SK-N-DZ (cell line): Measurements from ENCODE around the gene NIN.

Experiments used
- DNase-seq: peaks from one replicate; pipeline ENCODE4 v3.0.0-alpha.2; 2015; ENCODE audit warnings: low spot score

The NIN gene

DNA sequence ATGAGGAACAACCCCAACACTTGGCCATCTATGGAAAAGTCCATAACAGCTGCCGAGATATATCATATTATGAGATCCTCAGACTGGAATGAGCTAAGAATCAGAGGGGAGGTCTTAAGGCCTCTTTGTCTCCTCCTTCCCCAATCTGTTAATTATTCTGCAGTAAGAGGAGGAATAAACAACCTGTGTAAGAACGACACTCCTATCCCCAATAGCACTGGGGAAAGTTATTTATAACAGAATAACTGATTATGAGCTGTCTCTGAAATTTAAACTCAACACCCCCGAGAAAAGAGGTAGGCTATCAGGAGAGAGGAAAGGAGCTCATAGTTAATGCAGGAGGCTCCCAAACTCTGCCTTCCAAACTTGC, 68.0 kb downstream of the NIN start:
- no peak for DNase-seq

DNA sequence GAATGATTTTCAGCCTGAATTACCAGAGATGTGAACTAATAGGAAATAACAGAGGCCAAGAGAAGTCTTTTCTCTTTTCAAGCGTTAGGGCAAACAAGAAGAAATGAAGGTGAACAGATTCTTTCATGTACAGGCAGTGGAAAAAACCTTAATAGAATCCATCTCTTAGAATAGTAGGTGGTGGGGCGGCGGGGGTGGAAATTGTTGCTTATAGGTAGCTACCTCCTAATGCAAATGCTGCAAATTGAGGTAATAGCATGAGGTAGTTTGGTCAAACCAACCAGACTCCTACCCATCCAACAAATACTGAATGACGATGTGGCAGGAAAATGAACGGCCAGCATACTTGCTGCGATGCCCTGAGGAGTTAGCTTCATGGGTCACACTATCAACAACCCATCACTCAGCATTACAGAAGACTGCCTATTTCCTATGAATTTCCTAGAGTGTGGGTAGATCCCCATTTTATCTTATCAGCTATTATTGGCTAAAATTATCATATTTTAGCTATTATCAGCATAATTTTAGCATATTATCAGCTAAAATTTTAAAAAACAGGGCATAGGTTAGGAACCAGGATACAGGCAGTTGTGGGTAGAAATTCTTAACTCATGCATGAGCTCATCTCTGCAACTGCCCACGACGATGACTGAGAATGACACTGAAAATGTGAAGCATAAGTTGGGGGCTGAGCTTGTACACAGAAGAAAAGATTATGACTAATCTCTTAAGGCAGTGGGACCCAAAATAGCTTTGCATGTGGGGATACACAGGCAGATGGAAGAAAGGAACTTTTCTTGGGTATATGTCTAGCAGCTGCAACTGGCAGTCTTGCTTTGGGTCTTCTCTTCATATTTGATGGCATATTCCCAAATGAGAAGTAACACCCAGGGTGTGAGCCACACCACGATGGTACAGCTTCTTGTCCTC, 68.7 kb downstream of the NIN start:
- DNase-seq, result no peak

DNA sequence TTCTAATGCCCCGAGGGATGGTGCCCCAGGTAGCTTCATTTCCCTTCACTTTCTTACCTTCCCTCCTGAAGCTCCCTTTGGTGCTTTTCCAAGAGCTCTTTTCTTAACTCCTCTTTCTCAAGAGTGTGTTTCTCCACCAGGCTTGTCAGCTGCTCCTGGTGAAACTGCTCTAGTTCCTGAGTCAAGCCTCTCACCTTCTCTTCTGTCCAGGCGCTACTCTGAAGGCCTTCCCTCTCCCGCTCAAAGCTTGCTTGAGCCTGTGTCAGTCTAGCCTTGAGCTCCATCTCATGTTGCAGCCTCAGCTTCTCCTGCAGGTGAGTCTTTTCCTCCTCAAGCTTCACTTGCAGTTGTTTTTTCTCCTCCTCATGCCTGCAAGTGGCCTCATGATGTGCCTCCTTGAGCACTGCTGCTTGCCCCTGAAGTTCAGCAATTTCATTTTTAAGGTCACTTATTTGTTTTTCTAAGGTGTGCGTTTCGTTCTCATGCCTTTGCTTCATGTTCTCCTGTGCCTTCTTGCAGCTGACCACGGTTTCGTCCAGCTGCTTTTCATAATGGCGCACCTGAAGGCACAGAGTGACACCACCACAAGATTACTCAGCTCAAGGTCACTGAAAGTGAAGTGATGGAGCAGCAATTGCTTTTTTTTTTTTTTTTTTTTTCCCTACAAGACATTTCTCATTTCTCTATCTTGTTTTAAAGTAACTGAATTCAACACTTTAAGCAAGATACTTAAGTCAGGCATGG, 71.0 kb downstream of the NIN start:
- DNase-seq, result no peak

DNA sequence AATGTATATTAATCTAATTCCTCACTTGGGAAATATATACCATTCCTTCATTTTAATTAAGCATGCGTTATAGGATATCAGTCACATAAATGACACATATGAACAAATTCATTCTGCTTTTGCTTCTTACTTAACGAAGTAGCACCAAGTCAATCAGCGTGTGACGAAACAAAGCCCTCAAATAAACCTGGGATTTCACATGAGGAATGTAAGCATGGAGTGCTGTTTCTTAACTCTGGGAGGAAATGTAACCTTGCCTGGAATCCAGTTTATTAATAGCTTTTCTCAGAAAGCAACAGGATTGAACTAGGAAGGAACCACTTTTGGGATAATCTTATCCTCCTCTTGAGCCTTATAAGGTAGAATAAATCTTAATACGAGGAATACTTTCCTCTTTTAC, 72.0 kb downstream of the NIN start:
- DNase-seq, result no peak

DNA sequence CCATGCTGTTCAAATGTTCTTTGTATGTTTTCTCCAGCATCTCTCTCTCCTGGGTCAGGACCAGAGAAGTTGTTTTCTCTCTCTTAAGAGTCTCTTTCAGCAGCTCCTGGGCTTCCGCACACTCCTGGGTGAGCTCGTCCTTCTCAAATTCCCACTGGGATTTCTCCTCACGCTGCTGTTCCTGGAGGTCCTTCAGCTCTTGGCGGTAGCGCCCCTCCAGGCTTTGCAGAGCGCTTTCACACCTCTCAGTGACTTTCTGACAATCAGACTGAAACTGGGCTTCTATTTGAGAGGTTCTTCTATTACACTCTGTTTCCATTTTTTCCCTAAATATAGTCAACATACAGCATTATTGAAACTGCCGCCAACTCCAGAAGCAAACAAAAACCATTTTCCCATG, 72.7 kb downstream of the NIN start:
- DNase-seq, result no peak

DNA sequence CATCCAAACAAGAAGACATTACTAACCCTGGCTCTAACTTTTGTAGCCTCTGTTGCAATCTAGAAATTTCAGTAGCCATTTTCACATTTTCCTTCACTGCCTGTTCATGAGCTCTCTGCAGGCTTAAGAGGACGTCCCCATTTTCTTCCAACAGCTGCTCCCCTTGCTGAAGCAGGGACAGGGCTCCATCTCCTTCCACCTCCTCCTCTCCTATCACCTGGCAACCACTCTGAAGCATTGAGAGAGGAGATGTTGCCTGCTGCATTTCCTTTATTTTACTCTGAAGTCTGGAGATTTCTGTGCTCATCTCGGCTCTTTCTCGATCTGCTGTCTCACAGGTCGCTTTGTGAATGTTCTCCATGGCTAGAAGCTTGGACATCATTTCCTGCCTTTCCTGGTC, 73.3 kb downstream of the NIN start:
- no peak for DNase-seq

DNA sequence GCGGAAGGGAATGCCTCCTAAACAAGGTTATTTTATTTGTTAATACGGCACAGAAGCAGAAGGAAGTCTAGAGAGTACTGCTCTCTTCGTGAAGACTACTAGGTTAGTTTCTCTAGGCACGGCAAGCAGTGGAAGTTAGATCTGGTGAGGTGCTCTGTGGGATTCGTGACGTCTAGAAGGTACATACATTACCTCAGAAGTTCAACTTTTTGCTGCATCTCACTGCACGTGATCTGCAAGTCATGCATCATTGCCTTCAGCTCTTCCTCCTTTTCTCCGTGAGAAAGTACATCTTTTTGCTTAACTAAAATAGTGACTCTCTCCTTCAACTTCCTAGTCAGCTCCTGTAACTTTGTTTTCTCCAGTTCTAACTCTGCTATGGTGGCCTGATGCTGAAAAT, 74.7 kb downstream of the NIN start:
- DNase-seq, result no peak

DNA sequence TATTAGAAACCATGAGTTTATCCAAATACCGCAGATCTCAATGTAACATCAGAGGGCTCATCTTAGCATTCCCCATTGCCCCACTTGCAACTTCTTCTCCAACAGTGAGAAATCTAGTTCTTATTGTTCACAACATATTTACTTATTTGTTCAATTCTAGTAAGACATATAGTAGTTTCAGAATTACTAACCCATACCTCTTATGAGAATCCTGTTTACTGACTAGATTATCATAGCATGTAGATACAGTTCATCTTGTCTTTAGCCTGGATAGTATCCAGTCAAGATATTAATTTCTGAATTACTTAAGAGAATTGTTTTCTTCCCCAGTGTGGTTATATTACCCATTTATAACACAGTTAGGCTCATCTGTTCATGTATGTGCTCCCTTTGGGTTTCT, 80.6 kb downstream of the NIN start:
- no peak for DNase-seq

DNA sequence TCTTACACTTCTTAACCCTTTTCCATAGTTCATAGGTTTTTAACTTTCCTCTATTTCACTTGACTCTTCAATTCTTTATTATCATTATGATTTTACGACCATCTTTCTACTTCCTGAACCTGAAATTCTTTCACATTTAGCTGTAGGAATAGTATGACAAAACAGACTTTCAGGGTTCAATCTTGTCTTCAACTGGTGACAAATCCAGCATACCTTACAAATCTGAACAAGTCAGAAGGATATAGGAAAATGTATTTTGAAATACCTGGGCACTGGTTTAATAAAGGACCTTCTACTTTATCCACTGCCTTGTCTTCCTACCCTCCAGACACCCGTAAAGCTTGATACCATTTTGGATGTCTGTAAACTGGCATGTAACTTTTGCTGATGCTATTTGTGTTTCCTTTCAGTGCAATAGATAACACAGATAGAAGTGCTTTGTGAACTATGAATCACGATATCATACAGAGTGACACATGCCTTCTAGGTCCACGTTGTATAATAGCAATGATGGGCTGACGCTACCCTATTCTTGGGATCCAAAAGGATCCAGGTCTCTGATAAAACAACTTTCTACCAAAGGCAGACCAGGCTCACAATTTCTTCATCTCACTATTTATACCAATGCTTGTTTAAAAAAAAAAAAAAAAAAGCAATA, 85.4 kb downstream of the NIN start:
- no peak for DNase-seq

DNA sequence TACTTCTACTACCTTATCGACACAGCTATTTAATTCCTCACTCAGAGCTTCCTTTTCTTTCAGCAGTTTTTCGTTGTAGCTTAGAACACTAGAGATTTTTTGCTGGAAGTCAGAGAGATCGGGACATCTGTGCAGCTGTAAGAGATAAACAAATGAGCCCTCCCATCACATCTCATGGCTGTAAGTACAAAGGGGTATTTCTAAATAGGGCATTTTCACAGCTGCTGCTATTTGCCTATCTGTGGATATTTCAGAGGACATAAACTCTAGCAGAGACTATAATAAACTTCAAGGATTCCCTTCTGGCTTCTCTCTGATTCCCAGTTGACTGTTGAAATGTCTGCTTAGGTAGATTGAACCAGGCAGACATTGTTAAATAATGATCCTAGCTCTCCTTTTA, 86.7 kb downstream of the NIN start:
- DNase-seq, result no peak

DNA sequence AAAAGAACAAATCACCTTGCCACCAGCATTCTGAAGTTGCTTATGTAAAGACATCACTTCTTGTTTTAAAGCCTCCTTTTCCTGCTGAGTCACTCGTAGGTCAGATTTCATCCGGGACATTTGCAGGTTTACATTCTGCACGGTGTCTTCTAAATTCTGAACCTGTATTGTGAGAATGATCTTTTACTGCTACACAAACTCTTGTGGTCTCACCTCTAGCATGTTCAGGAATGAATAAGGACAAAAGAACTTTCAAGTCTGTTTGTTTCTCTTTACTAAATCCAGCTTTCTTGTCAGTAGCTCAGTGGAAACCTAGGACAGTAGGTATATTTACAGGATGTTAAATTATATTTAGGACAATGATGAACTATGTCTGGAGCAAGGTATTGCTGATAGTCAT, 89.4 kb downstream of the NIN start:
- DNase-seq, result no peak

DNA sequence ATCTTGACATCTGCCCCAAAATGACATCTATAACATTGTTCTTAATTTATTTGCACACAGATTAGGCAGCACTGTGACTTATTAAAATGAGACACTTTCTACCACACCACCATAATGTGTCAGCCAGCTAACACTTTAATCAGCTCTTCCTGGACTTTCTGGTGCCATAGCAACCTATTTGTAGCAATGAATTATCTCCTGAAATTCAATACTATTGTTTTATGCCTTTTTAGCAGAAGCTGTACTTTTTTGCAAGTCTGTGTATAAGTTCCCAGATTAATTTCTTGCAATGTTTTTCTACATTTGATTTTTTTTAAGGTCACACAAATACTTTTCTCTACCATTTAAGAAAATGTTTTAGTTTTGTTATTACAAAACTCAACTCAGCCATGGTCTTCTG, 90.1 kb downstream of the NIN start:
- no peak for DNase-seq

DNA sequence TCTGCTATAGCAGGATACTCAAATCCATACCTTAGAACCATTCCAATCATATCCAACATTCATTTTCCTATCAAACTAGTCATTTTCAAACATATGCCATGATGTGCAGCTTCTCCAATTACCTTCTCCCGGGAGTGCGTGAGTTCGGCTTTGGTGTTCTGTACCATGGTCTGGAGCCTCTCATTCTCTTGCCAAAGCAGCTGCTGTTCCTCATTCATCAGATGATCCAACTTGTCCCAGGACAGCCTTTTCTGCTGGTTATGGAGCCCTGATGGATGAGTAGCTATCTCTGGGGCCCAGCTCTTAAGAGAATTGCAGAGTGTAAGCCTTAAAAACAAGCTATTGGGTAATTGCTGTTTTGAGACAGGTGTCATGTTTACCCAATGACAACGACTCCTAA, 91.8 kb downstream of the NIN start:
- no peak for DNase-seq

DNA sequence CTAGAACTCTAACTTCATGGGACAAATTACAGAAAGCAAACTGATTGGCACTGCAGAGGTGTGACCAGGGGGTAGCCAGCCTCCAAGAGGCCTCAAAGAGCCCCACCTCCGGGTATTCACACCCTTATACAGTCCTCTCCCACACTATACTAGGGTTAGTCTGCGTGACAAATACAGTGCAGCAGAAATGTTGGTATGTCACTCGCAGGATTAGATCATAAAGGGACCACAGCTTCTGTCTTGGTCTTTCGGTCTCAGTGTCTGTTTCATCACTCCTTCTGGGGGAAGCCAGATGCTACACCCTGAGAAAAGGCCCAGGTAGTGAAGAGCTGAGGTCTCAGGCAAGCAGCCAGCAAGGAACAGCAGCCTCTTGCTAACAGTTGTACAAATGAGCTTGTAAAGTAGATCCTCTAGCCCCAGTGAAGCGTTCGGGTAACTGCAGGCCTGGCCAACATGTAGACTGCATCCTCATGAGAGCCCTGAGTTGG, 94.0 kb downstream of the NIN start:
- DNase-seq, result no peak

DNA sequence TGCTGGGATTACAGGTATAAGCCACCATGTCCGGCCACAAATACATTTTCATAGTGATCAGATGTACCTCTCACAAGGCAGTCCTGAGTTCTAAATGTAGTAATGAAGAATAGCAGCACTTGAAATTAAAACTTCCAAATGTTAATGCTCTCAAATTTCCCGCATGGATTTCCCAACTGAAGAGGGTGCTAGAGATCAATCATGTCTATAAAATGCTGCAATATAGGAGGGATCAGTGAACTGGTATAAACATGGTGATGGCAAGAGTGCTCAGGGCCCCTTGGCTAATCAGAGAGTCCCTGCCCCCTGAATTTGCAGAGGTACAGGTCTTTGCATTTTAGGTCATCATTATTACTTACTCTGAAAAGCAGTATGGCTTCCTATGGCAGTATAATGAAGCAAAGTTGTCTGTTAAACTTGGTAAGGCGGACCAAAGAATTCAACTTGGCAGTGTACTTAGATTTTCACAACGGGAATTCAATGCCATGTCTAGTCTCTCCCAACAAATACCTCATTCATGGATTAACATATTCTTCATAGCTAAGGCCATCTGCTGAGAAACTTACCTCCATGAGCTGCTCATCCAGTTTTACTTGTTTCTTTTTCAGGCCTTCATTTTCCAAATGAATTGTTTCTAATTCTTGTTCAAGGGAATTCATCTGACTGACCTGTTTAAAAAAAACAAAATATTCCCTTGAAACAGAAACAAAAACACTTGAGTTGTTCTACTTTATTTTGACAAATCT, 95.8 kb downstream of the NIN start:
- DNase-seq, result no peak

DNA sequence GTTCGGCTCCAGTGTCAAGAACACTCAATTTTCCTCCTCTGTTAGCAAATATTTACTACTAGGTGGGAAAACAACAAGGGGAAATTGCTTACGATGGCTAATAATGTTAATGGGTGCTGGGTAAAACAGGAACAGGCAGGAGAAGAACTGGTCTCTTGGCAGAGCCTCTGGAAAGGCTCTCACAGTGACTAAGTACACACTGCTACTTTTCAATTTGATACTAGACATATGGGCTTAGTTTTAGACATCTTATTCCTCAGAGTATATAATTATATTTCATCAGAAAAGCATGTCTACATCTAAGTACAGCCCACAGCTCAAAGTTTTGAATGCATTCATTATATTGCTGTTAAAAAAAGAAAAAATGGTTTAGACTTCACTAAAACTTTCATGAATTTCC, 97.5 kb downstream of the NIN start:
- no peak for DNase-seq

DNA sequence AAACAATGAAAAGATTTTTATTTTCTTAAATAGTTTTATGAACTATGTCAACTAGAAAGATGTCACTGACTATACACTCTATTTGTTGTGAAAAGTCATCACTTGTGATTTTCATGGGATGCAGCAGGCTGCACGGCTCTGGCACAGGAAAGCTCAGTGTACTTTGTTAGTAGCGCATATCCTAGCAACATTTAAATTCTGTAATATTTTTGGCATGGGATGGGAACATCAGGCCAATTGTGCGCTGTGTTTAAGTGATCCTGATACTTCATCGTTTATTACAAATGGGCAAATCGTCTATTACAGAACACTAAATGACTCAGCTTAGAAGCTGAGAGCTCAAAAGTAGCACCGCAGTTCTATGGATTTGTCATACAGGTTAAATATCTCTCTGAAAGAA, 102.1 kb downstream of the NIN start:
- DNase-seq, result no peak

DNA sequence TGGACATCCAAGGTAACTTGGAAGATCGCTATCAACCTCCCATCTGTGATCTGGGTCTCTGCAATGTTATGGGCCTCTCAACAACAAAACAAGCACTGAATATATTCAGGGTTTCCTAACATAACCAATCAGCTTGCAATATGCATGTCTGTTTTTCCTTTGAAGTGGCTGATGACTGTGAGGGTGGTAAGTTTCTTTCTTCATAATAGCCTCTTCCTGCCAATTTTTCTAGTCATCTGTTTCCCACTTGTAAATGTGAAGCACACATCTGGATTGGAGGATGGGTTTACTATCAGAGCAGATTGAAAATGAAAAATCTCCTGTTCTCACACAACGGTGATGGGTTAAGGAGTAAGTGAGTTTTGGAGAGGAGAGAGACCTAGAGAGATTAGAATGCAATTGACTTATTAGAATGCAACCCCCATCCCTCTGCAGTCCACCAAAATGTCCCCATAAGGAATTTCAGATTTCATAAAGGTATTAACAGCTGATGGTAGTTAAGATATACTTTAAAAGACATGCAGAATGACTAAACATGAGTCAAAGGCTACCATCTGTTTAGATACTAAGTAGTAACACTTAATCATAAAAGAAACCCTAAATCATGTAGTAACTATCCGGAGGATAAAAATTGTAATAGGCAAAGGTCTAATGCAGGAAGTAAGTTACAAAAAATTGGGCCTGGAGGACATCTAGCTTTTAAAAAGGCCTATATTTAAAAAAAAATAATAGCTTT, 104.4 kb downstream of the NIN start:
- no peak for DNase-seq

DNA sequence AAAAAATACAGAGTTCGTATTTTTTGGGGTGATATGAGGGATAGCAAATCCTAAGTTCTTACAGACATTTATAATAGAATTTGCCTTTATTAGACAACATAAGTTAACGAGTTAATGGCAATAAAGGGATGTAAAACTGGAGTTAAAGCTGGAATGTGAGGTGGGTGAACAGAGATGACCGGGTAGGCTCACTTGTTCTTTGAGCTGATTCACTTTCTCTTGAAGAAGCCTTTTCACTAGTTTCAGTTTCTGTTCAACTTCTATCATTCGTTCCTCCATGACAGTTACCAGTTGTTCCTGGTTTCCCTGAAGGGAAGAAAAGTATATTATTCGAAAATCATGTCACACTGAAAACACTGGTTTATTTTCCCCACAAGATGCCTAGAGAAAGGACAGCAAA, 105.2 kb downstream of the NIN start:
- no peak for DNase-seq

DNA sequence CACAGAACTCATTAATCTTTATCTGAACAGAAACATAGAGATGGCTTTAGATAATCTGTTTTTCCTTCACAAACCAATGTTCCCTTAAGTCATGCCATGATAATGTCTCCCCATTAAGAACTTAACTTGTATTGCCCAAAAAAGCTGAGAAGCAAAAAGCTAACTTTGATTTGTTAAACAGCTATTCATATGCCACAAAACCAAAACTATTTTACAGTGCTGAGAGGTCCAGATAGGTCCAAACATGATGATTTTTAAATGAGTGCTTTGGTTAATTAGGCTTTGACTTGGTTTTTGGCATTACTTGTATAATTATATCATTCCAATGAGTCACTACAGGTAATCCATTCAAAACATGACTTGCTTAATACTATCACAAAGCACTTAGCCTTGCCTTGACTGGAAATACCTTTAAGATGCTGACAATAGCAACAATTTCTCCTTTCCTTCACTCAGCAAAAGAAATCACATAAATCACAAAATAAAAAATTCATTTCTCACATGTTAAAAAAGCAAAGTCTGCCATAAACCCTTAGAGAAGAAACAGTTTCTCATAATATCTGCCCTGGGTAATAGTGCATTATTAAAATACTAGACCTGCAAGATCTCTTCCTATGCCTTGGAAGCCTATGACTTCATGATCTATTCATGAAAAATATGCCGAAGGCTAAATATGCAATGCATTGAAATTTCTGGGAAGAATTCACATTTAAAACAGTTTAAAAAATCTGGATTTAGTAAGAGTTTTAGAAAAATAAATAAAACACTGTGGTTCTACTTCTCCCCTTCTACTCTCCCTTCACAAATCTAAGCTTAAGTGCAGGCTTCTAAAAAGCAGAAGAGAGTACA, 110.8 kb downstream of the NIN start:
- DNase-seq, result no peak
